Astrocyte (in vitro differentiated cells and primary cell): Measurements from ENCODE around the gene SMC1A.

ENCODE experiments used
- EZH2 ChIP-seq: IDR thresholded peaks from 2 replicates; pipeline ENCODE4 v1.6.1; 2012; ENCODE audit warnings: mild to moderate bottlenecking, low read length, inconsistent platforms; ENCODE audit not compliant: insufficient read depth
- TF ChIP-seq, protein P1 (sequence below): IDR thresholded peaks from 2 replicates; pipeline ENCODE4 v1.5.1; 2011; ENCODE audit warnings: low read depth, mild to moderate bottlenecking, inconsistent platforms, low read length, moderate library complexity; ENCODE audit not compliant: insufficient read depth

DNA sequence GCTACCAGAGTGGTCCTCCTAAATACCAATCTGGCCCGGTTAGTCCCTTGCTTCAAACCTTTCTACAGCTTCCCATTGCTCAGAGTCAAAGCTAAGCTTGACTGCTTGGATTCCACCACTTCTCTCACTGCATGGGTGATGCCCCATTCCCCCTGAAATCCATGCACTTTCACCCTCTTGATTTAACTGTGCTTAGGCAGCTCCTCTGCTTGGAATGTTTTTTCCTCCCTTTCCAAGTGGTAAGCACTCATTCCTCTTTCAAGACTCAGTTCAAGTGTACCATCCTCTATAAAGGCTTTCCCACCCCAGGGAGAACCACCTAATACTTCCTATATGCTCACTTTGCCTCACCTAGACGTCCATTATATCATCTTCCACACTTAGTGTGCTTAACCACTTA, 49.1 kb downstream of the SMC1A start:
- TF ChIP-seq EZH2: no peak
- TF ChIP-seq, protein P1, sequence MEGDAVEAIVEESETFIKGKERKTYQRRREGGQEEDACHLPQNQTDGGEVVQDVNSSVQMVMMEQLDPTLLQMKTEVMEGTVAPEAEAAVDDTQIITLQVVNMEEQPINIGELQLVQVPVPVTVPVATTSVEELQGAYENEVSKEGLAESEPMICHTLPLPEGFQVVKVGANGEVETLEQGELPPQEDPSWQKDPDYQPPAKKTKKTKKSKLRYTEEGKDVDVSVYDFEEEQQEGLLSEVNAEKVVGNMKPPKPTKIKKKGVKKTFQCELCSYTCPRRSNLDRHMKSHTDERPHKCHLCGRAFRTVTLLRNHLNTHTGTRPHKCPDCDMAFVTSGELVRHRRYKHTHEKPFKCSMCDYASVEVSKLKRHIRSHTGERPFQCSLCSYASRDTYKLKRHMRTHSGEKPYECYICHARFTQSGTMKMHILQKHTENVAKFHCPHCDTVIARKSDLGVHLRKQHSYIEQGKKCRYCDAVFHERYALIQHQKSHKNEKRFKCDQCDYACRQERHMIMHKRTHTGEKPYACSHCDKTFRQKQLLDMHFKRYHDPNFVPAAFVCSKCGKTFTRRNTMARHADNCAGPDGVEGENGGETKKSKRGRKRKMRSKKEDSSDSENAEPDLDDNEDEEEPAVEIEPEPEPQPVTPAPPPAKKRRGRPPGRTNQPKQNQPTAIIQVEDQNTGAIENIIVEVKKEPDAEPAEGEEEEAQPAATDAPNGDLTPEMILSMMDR: no peak
